8988T (cell line): ENCODE measurements around the gene PLA2G2D.

Experiments used
- DNase-seq: peaks from one replicate; pipeline ENCODE4 v3.0.0; 2011

PLA2G2D gene

GRCh38 chr1:20083178-20083944 is 36.0 kb downstream of the PLA2G2D start:
- no peak for DNase-seq

GRCh38 chr1:20082772-20083171 is 36.6 kb downstream of the PLA2G2D start:
- DNase-seq, result no peak

GRCh38 chr1:20081353-20081810 is 38.0 kb downstream of the PLA2G2D start:
- no peak for DNase-seq

- no peak for DNase-seq
Measured at GRCh38 chr1:20080441-20081352, 38.6 kb downstream of the PLA2G2D start.

- DNase-seq, result no peak
Measured at GRCh38 chr1:20079661-20080305, 39.6 kb downstream of the PLA2G2D start.

- no peak for DNase-seq
Measured at GRCh38 chr1:20078711-20079110, 40.6 kb downstream of the PLA2G2D start.

- DNase-seq, result no peak
Measured at GRCh38 chr1:20078171-20078651, 41.1 kb downstream of the PLA2G2D start.

- DNase-seq, result no peak
Measured at GRCh38 chr1:20076710-20077461, 42.5 kb downstream of the PLA2G2D start.

GRCh38 chr1:20076223-20076622 is 43.1 kb downstream of the PLA2G2D start:
- no peak for DNase-seq

- DNase-seq, result no peak
Measured at GRCh38 chr1:20075345-20075744, 44.0 kb downstream of the PLA2G2D start.

GRCh38 chr1:20074725-20075171 is 44.6 kb downstream of the PLA2G2D start:
- DNase-seq, result no peak

- no peak for DNase-seq
Measured at GRCh38 chr1:20074055-20074724, 45.1 kb downstream of the PLA2G2D start.

- no peak for DNase-seq
Measured at GRCh38 chr1:20073256-20073655, 46.1 kb downstream of the PLA2G2D start.

GRCh38 chr1:20072771-20073170 is 46.6 kb downstream of the PLA2G2D start:
- DNase-seq, result no peak

GRCh38 chr1:20071416-20071815 is 47.9 kb downstream of the PLA2G2D start:
- DNase-seq, result no peak

- DNase-seq, result no peak
Measured at GRCh38 chr1:20070357-20070756, 49.0 kb downstream of the PLA2G2D start.

- DNase-seq, result no peak
Measured at GRCh38 chr1:20069874-20070273, 49.5 kb downstream of the PLA2G2D start, which contains the start of gene PLA2G5. PLA2G5 (plus strand) TSS chr1:20070194; CDS start chr1:20084831, 14,637 bp downstream.

- no peak for DNase-seq
Measured at GRCh38 chr1:20068722-20069121, 50.6 kb downstream of the PLA2G2D start.

GRCh38 chr1:20063861-20064292 is 55.5 kb downstream of the PLA2G2D start:
- DNase-seq, result no peak
